NCI-H345 treated with DMSO at 0.1 percent for 48 hours (cell line): ENCODE results near the gene SPPL2B.
"Not testable (repeated sequence)": the region's sequence is repeated elsewhere in the genome, so short reads cannot be mapped to it uniquely, and the experiment has no call there.

Experiments
- DNase-seq: peaks from one replicate; lab custom pipeline; 2025; ENCODE audit not compliant: unreplicated experiment; lab: John Stamatoyannopoulos, UW

The SPPL2B gene

DNA sequence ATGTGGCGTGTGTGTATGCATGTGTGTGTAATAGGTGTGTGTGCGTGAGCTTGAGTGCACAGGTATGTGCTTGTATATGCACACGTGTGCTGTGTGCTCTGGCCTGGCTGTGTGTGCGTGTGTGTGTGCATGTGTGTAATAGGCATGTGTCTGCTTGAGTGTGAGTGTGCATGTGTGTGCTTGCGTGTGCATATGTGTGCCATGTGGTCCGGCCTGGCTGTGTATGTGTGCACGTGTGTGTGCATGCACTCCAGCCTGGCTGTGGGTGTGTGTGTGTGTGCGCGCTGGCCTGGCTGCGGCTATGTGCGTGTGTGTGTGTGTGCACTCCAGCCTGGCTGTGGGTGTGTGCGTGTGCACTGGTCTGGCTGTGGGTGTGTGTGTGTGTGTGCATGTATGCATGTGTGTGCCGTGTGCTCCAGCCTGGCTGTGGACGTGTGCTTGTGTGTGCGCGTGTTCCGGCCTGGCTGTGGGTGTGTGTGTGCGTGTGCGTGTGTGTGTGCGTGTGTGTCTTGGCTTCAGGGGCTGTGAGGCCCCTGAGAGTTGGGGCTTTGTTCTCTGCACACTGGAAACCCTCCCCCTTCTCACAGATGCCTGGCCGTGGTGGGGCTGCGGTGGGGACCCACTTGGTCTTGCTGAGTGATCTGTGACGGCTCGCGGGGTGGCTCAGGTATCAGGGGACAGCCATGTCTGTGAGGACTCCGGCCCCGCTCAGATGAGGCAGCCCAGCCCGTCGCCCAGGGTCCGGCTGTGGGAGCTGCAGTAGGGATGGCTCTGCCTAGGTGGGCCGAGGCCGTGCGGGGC lies 8.2 kb downstream of the SPPL2B start:
- DNase-seq = no peak

DNA sequence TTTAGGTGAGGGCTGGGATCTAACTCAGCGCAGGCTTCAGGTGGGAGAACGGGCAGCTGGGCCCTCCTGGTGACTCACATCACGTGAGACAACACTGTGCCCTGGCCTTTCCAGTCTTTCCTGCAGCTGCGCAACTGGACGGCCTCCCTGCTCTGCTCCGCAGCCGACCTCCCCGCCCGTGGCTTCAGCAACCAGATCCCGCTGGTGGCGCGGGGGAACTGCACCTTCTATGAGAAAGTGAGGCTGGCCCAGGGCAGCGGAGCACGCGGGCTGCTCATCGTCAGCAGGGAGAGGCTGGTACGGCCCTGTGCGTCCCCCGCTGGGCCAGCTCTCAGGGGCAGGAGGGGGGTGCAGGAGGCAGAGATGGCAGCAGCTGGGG lies 8.8 kb downstream of the SPPL2B start:
- no peak for DNase-seq

DNA sequence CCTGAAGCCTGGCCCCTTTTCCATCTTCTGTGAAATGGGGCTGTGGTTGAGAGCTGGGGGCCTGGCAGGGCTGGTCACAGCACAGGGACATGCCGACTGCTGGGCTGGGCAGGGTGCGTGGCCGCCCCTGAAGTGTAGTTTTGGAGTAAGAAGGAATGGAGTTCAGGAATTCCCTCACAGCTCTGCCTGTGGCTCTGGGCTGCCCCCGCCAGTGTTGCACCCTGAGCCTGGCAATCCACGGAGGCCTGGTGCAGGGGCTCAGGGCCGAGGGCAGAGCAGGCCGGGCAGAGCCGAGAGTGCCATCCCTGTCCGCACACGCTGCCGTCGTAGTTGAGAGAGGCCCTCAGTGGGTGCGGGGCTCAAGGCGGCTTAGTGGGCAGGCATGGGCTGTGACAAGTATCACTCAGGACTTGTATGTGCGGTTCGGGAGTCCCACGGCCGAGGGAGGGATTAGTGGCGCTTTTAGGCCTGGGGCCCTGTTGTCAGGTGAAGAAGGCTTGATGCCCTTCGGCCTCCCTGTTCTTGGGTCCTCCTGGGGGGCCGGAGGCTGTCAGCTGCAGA lies 9.7 kb downstream of the SPPL2B start:
- no peak for DNase-seq

DNA sequence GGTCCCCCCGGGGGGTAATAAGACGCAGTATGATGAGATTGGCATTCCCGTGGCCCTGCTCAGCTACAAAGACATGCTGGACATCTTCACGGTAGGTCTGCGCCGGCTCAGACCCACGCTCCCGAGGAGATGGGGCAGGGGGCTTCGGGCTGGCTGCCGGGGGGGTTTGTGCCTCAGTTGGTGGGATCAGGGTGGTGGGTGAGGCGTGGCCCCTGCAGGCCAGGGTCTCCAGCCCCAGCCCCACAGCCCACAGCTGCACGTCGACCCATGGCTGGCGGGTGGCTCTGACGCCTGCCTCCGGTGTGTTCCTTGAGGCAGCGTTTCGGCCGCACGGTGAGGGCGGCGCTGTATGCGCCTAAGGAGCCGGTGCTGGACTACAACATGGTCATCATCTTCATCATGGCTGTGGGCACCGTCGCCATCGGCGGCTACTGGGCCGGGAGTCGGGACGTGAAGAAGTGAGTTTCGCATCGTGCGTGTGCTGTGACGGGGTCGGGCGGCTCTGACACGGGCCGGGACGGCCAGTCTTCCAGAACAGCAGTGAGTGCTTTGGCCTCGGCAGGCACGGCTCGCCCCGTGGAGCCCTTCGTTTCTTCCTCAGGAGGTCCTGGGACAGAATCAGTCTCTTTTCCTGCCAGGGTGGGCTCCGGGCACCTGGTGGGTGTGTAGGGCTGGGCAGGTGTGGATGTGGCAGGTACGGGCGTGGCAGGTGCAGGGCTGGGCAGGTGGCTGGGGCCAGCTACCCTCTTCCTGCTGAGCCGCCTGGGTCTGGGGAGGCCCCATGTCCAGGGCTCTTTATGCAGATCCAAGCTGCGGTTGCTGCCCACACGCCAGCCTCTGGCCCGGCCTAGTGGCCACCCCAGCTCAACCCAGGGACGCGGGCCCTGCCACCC lies 10.5 kb downstream of the SPPL2B start:
- no peak for DNase-seq

DNA sequence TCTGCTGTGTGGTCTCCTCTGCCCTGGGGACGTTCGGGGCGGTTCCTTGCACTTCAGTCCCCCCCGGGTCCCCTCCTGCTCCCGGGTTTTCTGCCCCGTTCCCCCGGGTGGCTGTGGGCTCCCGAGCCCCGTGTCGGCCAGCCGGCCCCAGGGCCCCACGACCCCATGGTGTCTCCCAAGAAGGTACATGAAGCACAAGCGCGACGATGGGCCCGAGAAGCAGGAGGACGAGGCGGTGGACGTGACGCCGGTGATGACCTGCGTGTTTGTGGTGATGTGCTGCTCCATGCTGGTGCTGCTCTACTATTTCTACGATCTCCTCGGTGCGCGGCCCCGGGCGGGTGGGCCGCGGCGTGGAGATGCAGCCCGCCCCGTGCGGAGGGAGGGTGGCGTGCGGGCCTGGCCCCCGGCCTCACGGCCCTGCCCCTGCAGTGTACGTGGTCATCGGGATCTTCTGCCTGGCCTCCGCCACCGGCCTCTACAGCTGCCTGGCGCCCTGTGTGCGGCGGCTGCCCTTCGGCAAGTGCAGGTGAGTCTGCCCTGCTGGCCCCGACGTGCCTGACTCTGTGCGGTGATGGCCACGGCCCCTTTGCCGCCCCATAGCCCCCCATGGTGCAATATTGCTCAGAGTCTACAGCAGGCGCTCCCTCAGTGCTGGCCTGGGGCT lies 11.3 kb downstream of the SPPL2B start:
- DNase-seq = no peak

DNA sequence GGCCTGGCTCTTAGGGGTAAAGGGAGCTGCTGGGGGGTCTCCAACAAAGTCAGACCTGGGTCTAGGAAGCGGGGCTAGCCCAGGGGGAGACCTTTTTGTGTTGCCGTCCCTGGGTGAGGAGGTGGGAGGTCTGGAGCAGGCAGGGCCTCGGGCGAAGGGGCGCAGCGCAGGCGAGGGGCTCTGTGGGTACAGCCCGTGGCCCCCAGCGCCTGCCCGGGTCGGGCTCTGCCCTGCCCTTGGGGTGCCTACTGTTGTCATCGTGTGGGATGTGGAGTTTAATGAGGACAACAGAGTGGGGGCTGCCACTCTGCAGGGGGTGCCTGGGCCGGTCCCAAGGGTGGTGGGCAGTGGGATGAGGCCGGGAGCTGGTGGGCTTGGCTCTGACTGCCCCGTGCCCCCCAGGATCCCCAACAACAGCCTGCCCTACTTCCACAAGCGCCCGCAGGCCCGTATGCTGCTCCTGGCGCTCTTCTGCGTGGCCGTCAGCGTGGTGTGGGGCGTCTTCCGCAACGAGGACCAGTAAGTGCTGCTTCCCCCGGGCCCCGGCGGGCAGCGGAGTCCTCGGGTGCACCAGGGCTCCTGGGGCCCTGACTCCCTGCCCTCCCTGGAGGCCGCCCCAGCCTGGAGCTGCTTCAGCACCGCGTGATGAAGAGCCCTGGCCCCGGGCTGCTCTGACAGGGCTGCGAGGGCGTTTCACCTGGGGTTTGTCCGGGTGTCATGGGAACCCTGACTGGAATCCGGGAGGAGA lies 12.2 kb downstream of the SPPL2B start:
- no peak for DNase-seq

DNA sequence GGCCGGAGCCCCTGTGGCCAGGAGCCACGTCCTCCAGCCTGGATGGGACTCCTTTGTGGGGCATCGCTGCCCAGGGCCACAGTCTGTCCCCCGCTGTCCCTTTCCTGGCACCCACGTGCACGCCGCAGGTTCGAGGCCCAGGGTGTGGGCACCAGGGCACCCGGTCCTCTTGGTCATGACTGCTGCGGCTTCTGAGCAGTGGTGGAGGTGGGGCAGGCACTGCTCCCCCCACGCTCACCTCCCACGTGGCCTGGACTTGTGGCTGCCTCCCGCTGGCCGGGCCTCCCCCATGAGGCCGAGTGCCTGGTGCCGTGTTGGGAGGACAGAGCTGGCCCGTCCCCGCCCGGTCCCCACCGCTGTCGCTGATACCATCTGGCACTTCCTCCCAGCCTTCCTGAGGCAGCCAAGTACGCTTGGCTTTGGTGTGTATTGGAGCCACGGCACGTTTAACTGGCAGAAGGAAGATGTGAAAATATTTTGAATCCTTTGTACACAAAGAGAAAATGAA lies 12.8 kb downstream of the SPPL2B start:
- no peak for DNase-seq

DNA sequence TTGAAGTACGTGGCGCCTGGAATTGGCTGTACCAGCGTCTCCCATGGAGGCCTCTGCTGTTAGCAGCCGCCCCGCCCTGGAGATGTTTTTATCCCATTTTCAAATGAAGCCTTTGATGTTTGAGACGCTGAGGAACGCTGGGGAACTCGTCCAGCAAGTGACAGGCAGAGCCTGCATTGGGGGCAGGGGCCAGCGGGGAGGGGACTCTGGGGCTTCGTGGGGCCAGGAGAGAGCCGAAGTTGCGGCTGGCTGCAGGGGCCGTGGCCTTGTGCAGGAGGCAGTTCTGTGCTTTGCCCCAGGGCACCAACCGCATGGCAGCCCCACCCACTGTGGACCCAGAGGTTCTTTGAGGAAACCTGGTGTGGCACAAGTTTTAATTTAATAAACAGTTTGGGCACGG lies 13.5 kb downstream of the SPPL2B start:
- no peak for DNase-seq

DNA sequence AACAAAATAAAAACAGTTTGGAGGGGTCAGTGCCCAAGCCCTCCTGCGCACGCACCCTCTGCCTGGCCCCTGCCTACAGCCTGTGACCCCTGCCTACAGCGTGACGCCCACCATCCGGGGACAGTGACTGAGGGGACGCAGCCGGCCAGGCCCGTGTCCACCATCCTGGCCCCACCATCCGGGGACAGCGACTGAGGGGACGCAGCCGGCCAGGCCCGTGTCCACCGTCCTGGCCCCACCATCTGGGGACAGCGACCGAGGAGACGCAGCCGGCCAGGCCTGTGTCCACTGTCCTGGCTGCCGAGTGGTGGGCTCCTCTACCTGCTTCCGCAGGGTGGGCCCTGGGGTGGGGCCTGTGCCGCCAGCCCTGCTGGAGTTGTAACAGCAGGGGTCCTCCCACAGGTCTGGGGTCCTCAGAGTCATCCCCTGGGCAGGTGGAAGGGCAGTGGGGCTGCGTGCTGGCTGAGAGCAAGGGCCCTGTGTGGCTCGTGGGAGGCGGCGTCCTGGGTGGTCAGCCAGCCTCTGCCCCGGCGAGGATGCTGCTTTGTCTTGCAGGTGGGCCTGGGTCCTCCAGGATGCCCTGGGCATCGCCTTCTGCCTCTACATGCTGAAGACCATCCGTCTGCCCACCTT lies 14.3 kb downstream of the SPPL2B start:
- DNase-seq = no peak

DNA sequence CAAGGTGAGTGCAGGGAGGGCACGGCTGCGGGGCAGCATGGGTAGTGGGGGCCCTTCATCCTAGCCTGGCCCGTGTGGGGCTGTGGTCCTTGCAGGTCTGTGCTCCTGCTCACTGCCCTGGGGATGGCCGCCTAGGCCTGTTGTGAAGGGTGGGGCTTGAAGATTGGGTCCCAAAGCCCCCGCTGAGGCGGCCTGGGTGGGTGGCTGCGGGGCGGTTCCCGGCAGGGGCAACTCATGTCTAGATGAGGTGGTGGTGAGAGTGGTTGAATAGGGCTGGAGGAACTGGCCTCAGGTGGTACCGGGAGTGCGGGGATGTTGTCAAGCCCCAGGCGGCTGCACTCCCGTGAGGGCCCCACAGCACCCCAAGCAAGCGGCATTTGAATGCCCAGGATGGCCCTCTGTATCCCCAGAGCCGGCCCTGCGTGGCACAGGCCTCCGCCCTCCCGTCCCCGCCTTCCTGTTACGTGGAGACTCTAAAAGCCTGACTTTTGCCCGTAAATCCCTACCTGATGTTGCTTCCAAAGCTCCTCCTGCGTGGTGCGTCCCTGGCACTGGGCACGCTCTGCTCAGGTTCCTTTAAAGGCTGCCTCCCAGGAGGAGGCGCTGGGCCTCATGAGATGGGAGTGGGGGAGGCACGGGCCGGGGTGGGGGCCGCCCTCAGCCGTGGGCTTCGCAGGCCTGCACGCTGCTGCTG lies 15.0 kb downstream of the SPPL2B start:
- no peak for DNase-seq

DNA sequence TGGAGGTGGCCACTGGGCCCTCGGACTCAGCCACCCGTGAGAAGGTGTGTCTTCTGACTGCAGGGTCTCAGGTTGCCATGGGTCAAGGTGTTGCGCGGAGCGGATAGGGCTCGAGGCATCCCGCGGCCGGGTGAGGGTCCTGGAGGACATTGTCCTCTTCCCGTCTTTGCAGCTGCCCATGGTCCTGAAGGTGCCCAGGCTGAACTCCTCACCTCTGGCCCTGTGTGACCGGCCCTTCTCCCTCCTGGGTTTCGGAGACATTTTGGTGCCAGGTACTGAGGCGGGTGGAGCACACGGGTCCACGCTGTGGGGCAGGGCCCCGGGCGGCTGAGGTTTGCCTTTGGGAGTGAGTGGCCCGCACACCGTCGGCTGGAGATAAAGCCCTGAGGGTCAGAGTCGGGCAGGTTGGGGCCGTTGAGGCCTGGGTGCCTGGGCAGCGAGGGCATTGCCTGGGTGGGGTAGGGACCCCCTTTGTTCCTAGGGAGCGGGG lies 15.9 kb downstream of the SPPL2B start:
- no peak for DNase-seq

DNA sequence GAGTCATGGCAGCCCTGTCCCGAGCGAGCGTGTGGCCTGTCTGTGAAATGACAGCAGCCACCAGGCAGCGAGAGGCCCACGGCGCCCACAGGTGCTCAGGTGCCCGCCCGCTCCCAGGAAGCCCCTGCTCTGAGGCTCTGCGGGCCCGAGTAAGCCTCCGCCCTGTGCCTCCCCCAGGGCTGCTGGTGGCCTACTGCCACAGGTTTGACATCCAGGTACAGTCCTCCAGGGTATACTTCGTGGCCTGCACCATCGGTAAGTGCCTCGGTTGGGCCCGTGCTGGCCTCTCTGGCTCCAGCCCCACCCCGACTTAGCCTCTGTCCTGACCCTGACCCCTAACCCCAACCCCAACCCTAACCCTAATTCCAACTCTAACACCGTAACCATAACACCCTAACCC lies 16.6 kb downstream of the SPPL2B start:
- no peak for DNase-seq

DNA sequence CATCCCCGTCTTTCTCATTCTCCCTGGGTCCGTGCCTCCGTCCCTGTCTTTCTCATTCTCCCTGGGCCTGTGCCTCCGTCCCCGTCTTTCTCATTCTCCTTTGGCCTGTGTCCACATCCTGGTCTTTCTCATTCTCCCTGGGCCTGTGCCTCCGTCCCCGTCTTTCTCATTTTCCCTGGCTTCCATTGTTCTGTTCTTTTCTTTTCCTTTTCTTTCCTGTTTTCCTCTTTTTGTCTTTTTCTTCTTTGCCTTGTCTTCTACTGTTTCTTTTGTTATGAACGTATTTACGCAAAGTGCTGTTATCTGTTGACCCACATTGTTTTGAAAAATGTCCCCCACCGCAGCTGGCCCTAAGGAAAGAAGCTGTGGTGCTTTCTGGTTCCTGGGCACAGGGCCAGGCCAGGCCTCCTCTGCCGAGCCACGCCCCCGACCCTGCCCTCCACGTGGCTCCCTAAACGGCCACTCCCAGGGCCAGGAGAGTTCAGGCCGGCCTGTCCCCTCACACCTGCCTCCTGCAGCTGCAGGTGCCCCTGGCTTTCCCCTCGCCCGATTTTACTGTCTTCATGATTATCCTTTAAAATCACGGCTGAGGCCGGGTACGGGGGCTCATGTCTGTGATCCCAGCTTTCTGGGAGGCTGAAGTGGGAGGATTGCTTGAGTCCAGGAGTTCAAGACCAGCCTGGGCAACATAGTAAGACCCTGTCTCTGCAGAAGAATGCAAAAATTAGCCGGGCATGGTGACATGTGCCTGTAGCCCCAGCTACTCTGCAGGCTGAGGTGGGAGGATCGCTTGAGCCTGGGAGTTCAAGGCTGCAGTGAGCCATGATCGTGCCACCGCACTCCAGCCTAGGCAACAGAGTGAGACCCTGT lies 17.5 kb downstream of the SPPL2B start:
- DNase-seq = no peak

DNA sequence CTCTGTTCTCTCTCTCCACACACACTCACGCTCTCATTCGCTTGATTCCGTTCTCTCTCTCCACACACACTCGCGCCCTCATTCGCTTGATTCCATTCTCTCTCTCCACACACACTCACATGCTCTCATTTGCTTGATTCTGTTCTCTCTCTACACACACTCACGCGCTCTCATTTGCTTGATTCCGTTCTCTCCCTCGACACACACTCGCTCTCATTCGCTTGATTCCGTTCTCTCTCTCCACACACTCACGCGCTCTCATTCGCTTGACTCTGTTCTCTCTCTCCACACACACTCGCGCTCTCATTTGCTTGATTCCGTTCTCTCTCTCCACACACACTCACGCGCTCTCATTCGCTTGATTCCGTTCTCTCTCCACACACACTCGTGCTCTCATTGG lies 21.3 kb downstream of the SPPL2B start:
- not testable (repeated sequence) for DNase-seq

DNA sequence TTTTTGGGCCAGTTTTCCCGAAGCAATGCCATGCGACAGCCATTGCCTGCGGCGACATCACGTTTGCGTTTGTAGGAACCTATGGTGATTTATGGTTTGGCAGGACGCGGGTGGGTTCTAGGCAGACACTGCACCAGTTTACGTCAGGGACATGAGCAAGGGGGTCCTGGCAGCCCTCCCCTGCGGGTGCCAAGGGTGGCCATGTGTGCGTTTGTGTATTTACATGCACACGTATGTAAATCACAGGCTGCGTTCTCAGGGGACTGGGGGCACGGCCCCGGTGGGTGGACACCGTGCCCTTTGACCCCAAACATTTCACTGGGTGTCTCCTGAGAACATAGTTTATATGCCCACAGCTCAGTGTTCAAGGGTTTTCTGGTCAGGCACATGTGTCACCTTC lies 22.2 kb downstream of the SPPL2B start:
- DNase-seq = no peak

DNA sequence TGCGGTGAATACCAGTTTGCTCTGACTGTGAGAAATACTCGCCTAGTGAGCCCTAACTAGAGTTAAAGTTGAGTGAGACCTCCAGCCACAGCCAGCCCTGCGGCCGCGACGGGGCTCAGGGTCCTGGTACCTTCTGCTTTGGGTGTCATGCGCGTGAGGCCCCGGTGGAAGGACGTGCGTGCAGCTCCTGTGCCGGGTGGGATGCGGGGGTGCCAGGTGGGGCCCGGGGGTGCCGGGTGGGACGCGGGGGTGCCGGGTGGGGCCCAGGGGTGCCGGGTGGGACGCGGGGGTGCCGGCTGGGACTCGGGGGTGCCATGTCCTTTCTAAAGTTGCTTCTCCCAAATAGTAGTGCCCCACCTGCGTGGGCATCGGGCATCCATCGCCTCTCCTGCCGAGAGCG lies 23.1 kb downstream of the SPPL2B start:
- no peak for DNase-seq

DNA sequence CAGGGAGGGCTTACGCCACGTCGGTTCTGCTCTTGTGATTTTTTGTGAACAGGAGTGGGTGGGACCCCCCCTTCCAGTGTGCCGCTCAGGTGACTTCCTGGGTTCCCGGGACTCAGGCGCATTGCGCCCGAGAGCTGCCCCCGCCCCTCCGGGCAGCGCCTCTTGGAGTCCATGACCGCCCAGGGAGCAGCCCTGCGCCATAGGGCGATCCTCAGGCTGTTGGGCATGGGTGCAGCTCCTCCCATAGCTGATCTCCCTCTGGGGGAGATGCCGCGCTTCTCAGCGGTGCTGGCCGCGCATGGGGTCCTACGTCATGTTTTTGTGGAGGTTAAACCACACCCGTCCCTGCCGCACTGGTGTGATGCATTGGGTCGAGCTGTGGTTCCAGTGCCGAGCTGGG lies 23.6 kb downstream of the SPPL2B start:
- no peak for DNase-seq

DNA sequence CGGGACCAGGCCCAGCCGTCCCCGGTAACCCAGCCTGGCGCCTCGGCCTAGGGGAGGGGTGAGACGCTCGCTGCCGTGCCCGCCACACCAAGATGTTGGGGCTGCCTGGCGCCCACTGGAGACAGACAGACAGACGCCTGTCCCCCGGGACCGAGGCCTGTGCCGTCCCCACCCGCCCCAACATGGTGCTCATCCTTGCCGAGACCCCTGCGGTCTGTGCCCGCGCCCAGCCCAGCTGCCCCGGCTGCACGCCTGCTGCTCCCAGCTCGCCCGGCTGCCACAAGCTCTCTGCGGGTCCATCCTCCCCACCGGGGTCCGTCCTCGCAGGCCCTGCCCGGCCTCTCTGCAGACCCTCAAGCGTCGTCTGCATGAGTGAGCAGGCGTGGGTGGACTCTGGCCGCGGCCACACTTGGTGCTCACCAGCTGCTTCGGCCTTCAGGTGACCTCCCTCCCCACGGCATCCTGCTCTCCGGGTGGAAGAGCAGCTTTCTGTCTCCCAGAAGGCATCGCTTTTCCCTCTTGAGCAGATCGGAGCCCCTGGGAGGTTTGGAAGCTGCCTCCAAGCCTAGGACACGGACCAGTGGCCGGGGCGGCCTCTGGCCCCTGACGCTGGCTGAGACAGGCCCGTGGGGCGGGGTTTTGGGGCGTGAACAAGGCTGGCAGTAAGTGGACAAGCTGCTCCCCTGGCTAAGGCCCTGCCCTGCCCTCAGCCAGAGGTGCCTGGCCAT lies 24.8 kb downstream of the SPPL2B start:
- DNase-seq = no peak
